Small intestine (tissue), 7 donors: ENCODE results near the gene EPC1. TPM values are rescaled to one million over a fixed set of nuclear protein-coding genes. Genes with fewer than 3 reads are reported as not detected.

Experiments
- DNase-seq, 2 donors: peaks; one replicate each; pipeline versions ENCODE4 v3.0.0 to v3.0.0-alpha.2; 2013
- FAIRE-seq: peaks from 2 replicates; lab custom pipeline; 2012; peaks lifted over from hg19 to GRCh38; lab: Jason Lieb, UNC
- H3K27ac ChIP-seq, 3 donors: one replicate each; pipeline ENCODE4 v1.5.1; 2013; ENCODE audit warnings: low read length in 2 of 3, mild to moderate bottlenecking in 2 of 3, control low read depth in 1 of 3, inconsistent platforms in 1 of 3, low read depth in 1 of 3, moderate library complexity in 1 of 3
- H3K27me3 ChIP-seq, 3 donors: one replicate each; pipeline ENCODE4 v1.6.1; 2013; ENCODE audit warnings: low read length in 3 of 3, inconsistent platforms in 1 of 3; ENCODE audit not compliant: control insufficient read depth in 3 of 3, insufficient read depth in 3 of 3
- H3K36me3 ChIP-seq, 3 donors: one replicate each; pipeline ENCODE4 v1.6.1; 2013; ENCODE audit warnings: low read length in 3 of 3, inconsistent platforms in 1 of 3, low read depth in 1 of 3, mild to moderate bottlenecking in 1 of 3, moderate library complexity in 1 of 3; ENCODE audit not compliant: control insufficient read depth in 3 of 3, insufficient read depth in 2 of 3
- H3K4me1 ChIP-seq, 3 donors: one replicate each; pipeline ENCODE4 v1.6.1; 2013; ENCODE audit warnings: low read length in 2 of 3, inconsistent platforms in 1 of 3, low read depth in 1 of 3, mild to moderate bottlenecking in 1 of 3, moderate library complexity in 1 of 3; ENCODE audit not compliant: control insufficient read depth in 3 of 3, insufficient read depth in 2 of 3
- H3K4me3 ChIP-seq, 3 donors: one replicate each; pipeline ENCODE4 v1.5.1; 2013; ENCODE audit warnings: low read length in 3 of 3, control low read depth in 1 of 3, inconsistent platforms in 1 of 3, low read depth in 1 of 3, mild to moderate bottlenecking in 1 of 3, moderate library complexity in 1 of 3
- H3K9me3 ChIP-seq, 2 donors: one replicate each; pipeline ENCODE4 v1.6.1; 2013; ENCODE audit warnings: low read depth in 1 of 2, low read length in 1 of 2; ENCODE audit not compliant: control insufficient read depth in 2 of 2, insufficient read depth in 1 of 2
- WGBS, 3 donors: extraction: QIAGEN DNeasy Blood & Tissue Kit; methylation state at CpG; one replicate each; pipeline ENCODE4 v1.1.7; 2013; 5-methylcytosine and 5-hydroxymethylcytosine counted together
- polyA plus RNA-seq, 4 donors: library from polyadenylated mRNA; stranded (reverse) in 3 of 4; unstranded in 1 of 4; fragments of 200-250 nt in 3 of 4; fragments of 120-200 nt in 1 of 4; gene quantifications; one replicate each; pipeline versions ENCODE4 v1.2.1 to v1.2.3, GENCODE V29; 2013
- donor health status: healthy with polysubstance abuse.
- donor health status: control.
- donor health status: control.
- donor health status: Bipolar disorder and iron deficiency.
- donor health status: healthy.

EPC1 gene
- polyA plus RNA-seq, 4 donors, result 12.8 to 42.6 (median 13.3) TPM

DNA sequence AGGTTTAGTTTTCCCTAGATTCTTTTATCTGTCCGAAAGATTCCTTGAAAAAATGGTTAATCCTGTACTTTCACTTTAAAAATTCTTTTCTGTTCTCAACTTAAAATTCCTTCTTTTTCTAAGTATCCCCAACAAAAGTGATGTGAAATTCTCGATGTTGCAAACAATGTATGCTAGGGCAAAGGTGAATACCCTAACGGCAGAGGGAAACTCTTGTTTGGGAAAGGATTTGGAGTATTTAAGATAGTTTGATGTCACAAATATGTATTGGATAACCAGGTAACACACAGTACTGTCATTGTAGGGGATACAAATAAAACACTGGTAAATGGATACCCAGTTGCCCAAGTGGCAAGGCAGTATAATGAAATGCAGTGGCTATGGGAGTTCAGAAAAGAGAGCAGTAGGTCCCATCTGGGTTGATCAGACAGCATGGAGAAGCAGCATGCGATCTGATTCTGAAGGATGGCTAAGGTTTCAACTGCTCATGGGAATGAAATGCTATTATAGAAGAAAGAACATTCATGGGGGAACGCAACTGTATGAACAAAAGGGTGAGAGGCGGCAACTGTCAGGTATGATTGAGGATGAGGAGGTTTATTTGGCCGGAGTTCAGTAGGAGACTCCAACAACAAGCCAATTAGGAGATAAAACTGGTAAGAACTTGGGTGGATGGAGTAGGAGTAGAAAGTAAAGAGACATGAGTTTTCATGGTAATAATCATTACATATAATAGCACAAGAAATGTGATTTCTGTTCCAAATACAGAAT, 3.2 kb upstream of the EPC1 start:
- H3K4me1 ChIP-seq, result peaks cover 0 to 10% (median 9%) of the 10 kb centered on the region in 3 donors

GRCh38 chr10:32349199-32349585, 2.2 kb upstream of the EPC1 start:
- no peak overlapping the region for H3K4me3 ChIP-seq
- no peak overlapping the region for H3K27ac ChIP-seq
- 84 to 90% (median 85%) methylated on average over 2 of the region's 2 CpGs for WGBS, 3 donors
- no peak for DNase-seq
- H3K9me3 ChIP-seq, result no peaks in the 10 kb centered on the region
- FAIRE-seq, result no peak
- no peaks in the 10 kb centered on the region for H3K27me3 ChIP-seq
- peaks cover 0 to 12% (median 9%) of the 10 kb centered on the region in 3 donors for H3K4me1 ChIP-seq
- peaks cover 0 to 4% (median 0%) of the 10 kb centered on the region in 3 donors for H3K36me3 ChIP-seq

More for the DNA sequence above, 3.2 kb upstream of the EPC1 start:
- Histone ChIP-seq H3K36me3 (no peaks in the 10 kb centered on the region), H3K9me3 (peaks cover 0 to 6% of the 10 kb centered on the region in 2 donors), H3K4me3 (no peak overlapping the region), H3K27me3 (no peaks in the 10 kb centered on the region), H3K27ac (no peak overlapping the region)
- FAIRE-seq, result no peak
- DNase-seq, result no peak
- 85 to 87% (median 85%) methylated on average over 7 of the region's 7 CpGs for WGBS, 3 donors

GRCh38 chr10:32348297-32349198, 1.6 kb upstream of the EPC1 start:
- 85 to 91% (median 87%) methylated on average over 18 of the region's 18 CpGs for WGBS, 3 donors
- Histone ChIP-seq H3K4me3 (no peak overlapping the region), H3K27me3 (no peaks in the 10 kb centered on the region), H3K4me1 (peaks cover 0 to 12% (median 9%) of the 10 kb centered on the region in 3 donors), H3K27ac (no peak overlapping the region), H3K9me3 (no peaks in the 10 kb centered on the region), H3K36me3 (peaks cover 0 to 4% (median 0%) of the 10 kb centered on the region in 3 donors)
- no peak for DNase-seq
- FAIRE-seq, result no peak

- FAIRE-seq (no peak), DNase-seq (no peak)
- Histone ChIP-seq H3K27ac (peak overlapping the region; percentile 100), H3K9me3 (no peaks in the 10 kb centered on the region), H3K4me3 (peak overlapping the region; percentile 79 to 99 (median 83)), H3K36me3 (peaks cover 0 to 8% (median 0%) of the 10 kb centered on the region in 3 donors), H3K27me3 (no peaks in the 10 kb centered on the region), H3K4me1 (peaks cover 0 to 12% (median 5%) of the 10 kb centered on the region in 3 donors)
- 0 to 1% (median 0%) methylated on average over 43 to 49 of the region's 49 CpGs for WGBS, 3 donors
These were observed 535 bp upstream of the EPC1 start for GRCh38 chr10:32347363-32348022.

GRCh38 chr10:32346134-32346550, 816 bp downstream of the EPC1 start:
- no peak for FAIRE-seq
- H3K4me1 ChIP-seq, result peaks cover 0 to 9% (median 7%) of the 10 kb centered on the region in 3 donors
- DNase-seq, result peak; percentile 95 to 97

DNA sequence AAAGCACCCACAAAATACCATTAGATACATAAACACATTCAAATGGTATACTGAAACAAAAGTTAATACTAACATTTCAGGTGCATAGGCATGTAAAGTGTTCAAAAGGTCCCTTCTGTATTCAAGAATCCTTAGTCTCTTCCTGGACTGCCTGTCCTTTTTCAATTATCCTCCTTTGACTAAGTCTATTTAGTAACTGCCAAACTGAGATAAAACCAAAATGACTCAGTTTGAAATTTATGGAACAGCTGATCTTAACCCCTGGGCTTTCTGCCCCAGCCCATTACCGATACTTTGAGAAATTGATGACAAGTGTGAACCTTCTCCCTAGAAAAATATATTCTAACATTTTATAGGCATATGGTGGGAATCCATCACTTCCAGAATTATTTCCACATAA, 5.4 kb downstream of the EPC1 start:
- no peaks in the 10 kb centered on the region for H3K27me3 ChIP-seq
- no peak for FAIRE-seq
- no peaks in the 10 kb centered on the region for H3K9me3 ChIP-seq
- no peak overlapping the region for H3K4me3 ChIP-seq
- H3K36me3 ChIP-seq, result peaks cover 0 to 13% (median 0%) of the 10 kb centered on the region in 3 donors
- WGBS, 3 donors, result 70 to 94% (median 79%) methylated on average over 1 of the region's 1 CpG
- DNase-seq, result no peak
- H3K27ac ChIP-seq, result no peak overlapping the region
- H3K4me1 ChIP-seq, result peaks cover 2 to 7% (median 2%) of the 10 kb centered on the region in 3 donors

More at GRCh38 chr10:32346134-32346550, 816 bp downstream of the EPC1 start:
- Histone ChIP-seq H3K9me3 (no peaks in the 10 kb centered on the region), H3K27ac (peak overlapping the region; percentile 100), H3K36me3 (peaks cover 0 to 8% (median 0%) of the 10 kb centered on the region in 3 donors), H3K4me3 (peak overlapping the region; percentile 79 to 99 (median 83)), H3K27me3 (no peaks in the 10 kb centered on the region)
- WGBS, 3 donors, result 0 to 1% (median 1%) methylated on average over 24 to 30 of the region's 30 CpGs

DNA sequence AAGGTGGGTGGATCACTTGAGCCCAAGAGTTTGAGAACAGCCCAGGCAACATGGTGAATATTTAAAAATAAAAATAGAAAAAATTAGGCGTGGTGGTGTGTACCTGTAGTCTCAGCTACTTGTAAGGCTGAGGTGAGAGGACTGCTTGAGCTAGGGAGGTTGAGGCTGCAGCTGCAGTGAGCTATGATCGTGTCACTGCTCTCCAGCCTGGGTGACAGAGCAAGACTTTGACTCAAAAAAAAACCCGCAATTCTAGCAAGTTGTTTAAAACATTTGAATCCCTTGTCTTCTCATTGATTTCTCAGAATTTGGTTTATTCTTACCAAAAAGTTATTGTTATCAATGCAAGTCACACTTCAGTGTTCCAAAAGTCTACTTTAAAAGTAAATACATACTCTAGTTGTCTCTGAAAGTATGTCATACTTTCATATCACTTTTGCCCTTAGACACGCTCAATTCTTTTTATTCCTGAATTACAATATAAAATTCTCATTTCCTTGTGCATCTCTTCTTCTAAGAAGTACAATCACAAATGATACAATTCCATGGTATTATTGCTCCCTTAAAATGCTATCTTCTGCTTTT, 6.3 kb downstream of the EPC1 start:
- no peaks in the 10 kb centered on the region for H3K27me3 ChIP-seq
- no peak overlapping the region for H3K4me3 ChIP-seq
- H3K9me3 ChIP-seq, result no peaks in the 10 kb centered on the region
- WGBS, 3 donors, result 42 to 50% (median 44%) methylated on average over 4 of the region's 4 CpGs
- no peak for DNase-seq
- no peak overlapping the region for H3K27ac ChIP-seq
- FAIRE-seq, result no peak
- H3K36me3 ChIP-seq, result peaks cover 0 to 13% (median 0%) of the 10 kb centered on the region in 3 donors
- H3K4me1 ChIP-seq, result peaks cover 2 to 11% (median 2%) of the 10 kb centered on the region in 3 donors
